Fibroblast of pulmonary artery (primary cell): ENCODE data around the gene CIITA.

Source experiments
- DNase-seq: peaks from one replicate; pipeline ENCODE4 v3.0.0-alpha.2; 2010; ENCODE audit warnings: low read depth
- H3K4me3 ChIP-seq: replicated peaks from 2 replicates; pipeline ENCODE4 v1.5.1; 2011; ENCODE audit warnings: low read depth, mild to moderate bottlenecking, control low read depth, low read length, moderate library complexity
- TF ChIP-seq, protein P1 (sequence below): IDR thresholded peaks from 2 replicates; pipeline ENCODE4 v1.5.1; 2011; ENCODE audit warnings: mild to moderate bottlenecking, control low read depth, low read length, inconsistent platforms; ENCODE audit errors: missing control alignments

Gene CIITA

GRCh38 chr16:10840703-10841102, 36.3 kb upstream of the CIITA start:
- TF ChIP-seq, protein P1, sequence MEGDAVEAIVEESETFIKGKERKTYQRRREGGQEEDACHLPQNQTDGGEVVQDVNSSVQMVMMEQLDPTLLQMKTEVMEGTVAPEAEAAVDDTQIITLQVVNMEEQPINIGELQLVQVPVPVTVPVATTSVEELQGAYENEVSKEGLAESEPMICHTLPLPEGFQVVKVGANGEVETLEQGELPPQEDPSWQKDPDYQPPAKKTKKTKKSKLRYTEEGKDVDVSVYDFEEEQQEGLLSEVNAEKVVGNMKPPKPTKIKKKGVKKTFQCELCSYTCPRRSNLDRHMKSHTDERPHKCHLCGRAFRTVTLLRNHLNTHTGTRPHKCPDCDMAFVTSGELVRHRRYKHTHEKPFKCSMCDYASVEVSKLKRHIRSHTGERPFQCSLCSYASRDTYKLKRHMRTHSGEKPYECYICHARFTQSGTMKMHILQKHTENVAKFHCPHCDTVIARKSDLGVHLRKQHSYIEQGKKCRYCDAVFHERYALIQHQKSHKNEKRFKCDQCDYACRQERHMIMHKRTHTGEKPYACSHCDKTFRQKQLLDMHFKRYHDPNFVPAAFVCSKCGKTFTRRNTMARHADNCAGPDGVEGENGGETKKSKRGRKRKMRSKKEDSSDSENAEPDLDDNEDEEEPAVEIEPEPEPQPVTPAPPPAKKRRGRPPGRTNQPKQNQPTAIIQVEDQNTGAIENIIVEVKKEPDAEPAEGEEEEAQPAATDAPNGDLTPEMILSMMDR: no peak
- no peak overlapping the region for H3K4me3 ChIP-seq
- DNase-seq: no peak

DNA sequence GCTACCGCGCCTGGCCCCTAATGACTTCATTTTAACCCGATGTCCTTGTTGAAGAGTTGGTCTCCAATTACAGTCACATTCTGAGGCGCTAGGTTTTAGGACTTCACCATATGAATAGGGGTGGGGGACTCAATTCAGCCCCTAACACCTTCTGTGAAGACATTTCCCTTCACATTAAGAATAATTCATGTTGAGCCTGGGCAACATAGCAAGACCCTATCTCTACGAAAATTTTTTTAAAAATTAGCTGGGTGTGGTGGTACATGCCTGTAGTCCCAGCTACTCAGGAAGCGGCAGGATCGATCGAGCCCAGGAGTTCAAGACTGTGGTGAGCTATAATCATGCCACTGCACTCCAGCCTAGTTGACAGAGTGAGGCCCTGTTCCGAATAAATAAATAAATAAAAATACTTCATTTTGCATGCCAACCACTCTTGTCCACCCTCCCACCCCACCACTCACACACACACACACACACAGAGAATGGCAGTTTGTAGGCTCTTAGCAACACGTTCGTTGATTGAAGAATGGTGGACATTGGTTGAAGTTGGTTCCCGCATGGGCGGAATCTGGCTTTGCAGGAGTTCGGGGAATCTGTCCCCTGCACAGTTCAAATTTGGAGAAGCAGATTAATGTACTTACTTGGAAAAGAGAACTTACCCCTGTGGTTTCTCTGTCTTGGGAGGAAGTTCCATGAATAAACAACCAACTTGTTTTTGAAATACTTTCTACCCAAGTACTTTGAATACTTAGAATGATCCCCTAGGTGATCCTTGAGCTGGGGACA, 30.6 kb upstream of the CIITA start:
- TF ChIP-seq, protein P1: no peak
- H3K4me3 ChIP-seq: no peak overlapping the region
- DNase-seq: no peak

DNA sequence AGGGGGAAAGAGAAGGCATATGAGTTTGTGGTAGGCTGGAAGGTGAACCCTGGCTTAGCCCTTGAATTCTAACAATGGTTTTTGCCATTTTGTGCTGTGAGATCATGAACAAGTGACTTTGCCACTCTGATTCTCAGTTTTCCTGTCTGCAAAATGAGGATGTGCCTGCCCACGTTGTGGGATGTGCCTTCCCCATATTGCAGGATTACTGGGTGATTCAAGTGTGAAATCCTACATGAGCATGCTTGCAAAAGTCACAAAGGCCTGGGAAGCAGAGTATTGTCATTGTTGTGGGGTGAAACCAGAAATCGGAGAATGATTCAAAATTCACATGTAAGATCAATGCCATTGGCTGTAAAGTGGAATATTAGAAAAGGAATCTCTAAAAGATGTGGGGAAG, 29.8 kb upstream of the CIITA start:
- no peak for DNase-seq
- TF ChIP-seq, protein P1: no peak
- no peak overlapping the region for H3K4me3 ChIP-seq

DNA sequence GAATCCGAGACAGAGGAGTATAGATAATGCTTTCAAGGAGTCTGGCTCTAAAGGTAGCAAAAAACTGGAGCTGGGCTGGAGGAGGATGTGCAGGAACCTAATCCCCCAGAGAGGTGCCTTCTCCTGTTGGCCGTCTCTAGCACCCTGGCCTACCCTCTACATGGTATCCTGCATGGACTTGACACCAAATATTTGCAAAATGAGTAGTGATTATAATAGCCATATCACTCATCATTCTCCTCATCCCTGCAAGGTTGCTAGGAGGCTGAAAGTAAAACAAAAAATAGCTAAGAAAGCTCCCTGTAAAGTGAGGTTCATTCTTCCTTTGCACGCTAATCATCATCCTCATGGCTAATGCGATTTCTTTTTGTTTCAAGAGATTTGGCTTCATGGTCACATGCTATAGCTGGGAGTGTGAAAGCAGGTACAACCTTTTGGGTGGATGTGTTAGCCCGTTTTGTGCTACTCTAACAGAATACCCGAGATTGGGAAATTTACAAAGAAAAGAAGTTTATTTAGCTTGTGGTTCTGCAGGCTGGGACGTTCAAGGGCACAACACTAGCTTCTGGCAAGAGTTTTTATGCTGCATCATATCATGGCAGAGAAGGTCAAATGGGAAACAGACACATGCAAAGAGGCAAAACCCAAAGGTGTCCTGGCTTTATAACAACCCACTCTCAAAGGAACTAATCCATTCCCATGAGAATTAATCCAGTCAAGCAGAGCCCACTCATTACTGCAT, 27.1 kb upstream of the CIITA start:
- H3K4me3 ChIP-seq: no peak overlapping the region
- TF ChIP-seq, protein P1: no peak
- no peak for DNase-seq

GRCh38 chr16:10850478-10850850, 26.5 kb upstream of the CIITA start:
- DNase-seq: no peak
- H3K4me3 ChIP-seq: no peak overlapping the region
- TF ChIP-seq, protein P1: no peak

GRCh38 chr16:10851512-10851911, 25.5 kb upstream of the CIITA start:
- H3K4me3 ChIP-seq: no peak overlapping the region
- TF ChIP-seq, protein P1: no peak
- DNase-seq: no peak
